ENCODE measurements around the gene PROCA1.

PROCA1 gene

DNA sequence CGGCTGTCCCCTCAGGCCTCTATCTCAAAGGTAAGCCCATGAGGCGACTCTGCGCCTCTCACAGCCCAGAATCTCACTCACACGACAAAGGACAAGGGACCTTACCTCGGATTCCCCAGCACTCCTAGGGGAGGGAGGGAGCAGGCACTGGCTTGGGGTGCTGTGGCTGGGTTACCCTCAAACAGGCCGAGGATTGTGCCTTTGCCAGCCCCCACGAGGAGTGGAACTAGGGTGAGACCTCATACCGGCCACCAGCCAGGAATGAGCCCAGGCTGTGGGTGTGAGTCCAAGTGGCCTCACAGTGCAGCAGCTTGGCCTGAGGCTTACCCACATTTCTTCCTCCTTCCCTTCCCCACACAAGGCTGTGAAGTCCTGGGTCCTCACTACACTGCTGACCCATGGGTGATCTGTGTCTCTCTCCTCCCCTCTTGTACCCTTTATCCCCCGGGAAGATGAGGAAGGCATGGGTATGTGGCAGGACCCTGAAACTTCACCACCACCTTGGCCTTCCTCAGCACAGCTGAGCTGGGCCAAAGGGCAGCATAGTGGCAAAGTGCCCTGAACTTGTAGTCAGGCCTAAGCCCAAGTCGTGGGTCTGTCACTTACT, 5.9 kb downstream of the PROCA1 start:
- no peak for DNase-seq

GRCh38 chr17:28705074-28705659, 6.5 kb downstream of the PROCA1 start:
- DNase-seq = no peak

DNA sequence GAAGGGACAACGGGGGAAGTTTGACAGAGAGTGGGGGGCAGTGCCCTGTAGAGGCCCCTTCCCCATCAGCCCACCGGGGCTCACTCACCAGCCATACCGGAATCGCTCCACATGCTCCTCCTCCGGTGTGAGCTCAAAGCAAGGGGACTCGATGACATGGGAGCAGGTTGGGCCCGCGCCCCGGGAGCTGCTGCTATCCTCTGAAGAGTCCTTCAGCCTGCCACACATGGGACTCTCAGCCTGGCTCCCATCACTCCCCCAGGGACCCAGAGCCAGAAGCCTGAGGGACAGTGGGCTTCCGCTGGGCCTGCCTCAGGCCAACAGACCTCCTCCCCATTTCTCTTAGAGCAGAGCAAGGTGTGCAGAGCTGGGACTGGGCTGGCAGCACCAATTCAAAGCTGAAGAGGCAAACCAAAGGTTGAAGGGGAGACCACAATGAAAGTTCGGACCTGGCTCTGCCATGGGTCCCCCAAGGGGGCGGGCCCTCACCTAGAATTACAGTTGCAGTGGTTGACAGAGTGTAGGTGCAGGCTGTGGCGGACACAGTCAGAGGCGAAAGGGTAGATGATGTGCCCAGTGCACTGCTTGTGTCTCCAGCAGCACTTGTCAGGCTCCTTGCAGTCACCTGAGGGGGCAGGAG, 7.3 kb downstream of the PROCA1 start:
- DNase-seq = no peak

DNA sequence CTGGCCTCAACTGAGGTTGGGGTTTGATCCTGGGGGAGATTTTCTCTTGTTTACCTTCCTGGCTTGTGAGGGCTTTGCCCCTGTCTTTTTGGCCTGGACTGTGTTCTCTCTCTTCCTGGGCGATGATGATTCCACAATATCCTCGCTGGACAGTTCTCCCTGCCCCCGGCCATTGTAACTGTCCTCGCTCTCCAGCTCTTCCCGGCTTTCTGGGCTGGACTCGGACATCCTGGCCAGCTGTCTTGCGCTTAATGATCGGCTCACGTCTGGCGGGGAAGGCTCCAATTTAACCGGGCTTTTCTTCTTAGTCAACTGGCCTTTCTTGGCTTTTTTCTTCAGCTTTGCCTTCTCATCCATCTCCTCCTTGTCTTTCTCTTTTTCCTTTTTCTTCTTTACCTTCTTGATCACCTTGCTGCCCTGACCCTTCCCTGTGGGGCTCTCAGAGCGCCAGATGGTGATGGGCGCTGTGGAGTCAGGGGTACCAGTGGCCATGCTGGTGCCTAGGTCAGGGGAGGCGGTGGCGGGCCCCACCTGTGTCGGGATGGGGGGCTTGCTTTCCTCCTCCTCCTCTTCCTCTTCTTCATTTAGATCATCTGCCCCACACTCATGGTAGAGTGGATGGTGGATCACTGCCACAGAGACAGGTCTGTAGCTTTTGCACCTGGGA, 8.0 kb downstream of the PROCA1 start:
- no peak for DNase-seq

DNA sequence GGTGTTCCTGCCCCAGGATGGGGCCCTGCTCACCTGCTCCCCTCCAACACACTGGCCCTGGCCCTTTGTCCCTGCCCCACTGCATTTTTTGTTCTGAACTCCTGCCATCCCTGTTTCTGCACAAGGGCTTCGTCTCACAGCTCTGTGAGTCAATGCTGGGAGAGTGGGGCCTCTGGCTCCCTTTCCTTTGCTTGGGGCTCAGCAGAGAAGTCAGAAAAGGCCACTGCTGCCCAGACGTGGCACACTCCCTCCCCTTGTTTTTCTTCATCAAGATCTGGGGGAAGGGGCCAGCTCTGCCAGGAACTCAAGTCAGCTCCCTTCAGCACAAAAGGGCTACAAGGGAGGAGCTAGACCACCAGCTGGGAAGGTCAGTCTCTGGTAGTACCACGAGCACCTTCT, 8.9 kb downstream of the PROCA1 start:
- DNase-seq = no peak

DNA sequence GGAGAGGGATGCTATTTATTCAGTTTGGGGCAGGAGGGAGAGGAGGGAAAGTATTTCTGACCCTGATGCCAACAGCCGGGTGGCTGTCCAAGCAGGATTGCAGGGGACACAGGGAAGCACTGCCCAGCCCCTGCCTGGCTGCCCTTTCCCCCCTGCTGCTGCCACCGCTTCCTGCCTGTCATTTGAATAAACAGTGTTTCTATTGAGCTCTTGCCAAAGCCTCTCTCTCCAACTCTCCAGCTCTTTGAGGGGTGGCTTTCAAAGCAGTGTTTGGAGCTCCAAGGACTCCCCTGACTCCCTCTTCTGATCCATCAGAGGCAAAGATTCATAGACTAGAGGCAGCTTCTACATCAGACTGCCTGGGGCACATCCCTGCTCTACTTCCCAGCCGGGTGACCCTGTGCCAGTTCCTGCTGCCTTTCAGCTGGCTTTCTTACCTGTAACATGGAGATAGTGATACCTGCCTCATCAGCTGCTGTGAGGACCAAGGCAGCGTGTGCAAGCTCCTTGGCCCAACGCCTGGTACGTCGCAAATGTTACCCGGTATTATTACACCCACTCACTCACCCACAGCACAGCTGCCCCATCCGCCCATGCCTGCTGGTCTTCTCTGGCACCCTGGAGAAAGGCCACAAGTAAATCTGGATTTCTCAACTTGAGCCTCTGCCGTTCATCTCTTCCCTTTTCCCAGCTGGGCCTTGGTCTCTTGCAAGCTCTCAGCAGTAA, 9.5 kb downstream of the PROCA1 start:
- no peak for DNase-seq

DNA sequence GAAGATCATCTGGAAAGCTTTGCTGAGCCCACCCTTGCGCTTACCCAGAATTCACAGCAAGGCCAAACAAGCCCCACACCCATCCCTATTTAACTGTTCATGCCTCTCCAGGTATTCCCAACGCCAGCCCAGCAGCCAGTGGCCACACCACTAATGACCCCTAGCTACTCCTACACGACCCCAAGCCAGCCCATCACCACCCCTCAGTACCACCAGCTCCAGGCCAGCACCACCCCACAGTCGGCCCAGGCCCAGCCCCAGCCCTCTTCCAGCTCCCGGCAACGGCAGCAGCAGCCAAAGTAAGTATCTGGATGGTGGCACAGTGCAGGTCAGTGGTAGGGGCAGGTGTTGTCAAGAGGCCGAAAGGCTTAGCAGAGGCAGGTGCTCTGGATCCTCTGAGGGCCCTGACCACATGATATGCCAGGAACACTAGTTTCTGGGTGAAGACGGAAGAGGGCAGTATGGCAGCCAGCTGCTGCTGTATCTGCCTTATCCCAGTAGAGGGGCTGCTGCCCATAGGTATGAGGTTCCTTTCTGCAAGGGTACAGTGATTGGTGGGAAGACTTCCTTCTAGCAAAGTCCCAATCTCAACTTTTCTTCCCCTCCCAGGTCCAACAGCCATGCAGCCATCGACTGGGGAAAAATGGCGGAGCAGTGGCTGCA, 10.7 kb downstream of the PROCA1 start:
- DNase-seq = no peak

- no peak for DNase-seq
These were observed 11.4 kb downstream of the PROCA1 start for GRCh38 chr17:28700278-28700677.

- no peak for DNase-seq
These were observed 13.3 kb downstream of the PROCA1 start for GRCh38 chr17:28698253-28698941.

DNA sequence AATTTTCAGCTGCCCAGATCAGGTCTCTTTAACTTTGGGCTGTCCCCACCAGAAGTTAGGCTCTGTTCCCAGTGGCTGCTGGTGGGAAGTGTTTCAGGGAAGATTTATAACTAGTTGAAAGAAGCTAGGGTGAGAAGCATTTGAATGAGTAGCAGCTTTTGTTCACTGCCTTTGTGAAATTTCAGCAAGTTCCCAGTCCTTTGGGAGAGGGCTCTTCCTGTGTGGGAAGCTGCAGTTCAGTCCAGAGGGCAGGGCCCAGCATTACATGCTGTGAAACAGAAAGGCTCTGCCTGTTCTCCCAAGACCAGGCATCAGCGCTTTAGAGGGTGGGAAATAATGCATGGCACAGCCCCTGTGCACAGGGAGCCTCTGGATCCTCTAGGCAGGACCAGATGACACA, 17.8 kb downstream of the PROCA1 start:
- no peak for DNase-seq

DNA sequence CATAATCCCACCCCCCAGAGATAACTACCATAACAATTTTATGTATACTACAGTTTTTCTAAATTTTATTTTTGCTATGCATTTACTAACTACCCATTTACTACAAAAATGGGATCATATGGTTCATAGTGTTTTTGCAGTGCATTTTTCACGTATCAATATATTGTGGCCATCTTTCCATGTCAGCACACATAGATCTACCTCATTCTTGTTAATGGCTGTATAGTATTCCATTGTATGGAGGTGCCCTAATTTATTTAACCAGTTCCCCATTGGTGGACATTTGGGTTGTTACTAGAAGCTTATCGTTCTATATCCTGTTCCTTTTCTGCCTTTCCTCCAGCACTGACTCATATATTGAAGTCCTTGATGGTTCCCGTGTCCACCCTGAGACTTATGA, 22.7 kb downstream of the PROCA1 start:
- DNase-seq = no peak

GRCh38 chr17:28688481-28688880, 23.2 kb downstream of the PROCA1 start:
- DNase-seq = no peak

- DNase-seq = no peak
These were observed 25.4 kb downstream of the PROCA1 start for GRCh38 chr17:28686296-28686695.

DNA sequence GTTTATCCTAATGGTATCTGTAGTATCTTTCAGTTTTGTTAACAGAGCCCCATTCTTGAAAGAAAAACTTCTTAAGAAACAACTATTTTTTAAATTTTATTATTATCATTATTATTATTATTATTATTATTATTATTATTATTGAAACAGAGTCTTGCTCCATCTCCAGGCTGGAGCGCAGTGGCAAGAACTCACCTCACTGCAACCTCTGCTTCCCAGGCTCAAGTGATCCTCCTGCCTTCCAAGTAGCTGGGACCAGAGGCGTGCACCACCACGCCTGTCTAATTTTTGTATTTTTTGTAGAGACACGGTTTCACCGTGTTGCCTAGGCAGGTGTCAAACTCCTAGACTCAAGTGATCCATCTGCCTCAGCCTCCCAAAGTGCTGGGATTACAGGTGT, 26.3 kb downstream of the PROCA1 start:
- no peak for DNase-seq

GRCh38 chr17:28684963-28685362, 26.7 kb downstream of the PROCA1 start:
- DNase-seq = no peak

DNA sequence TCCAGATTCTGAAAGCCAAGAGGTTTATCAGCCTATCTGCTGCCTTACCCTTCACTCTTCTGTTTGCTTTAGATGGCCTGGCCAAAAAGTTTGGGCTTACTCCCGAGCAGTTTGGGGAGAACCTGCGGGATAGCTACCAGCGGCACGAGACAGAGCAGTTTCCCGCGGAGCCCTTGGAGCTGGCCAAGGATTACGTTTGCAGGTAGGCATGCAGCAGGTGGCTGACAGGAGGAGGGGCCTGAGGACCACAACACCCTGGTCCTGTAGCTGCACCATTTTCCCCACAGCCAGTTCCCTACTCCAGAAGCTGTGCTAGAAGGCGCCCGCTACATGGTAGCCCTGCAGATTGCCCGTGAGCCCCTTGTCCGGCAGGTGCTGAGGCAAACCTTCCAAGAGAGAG, 29.0 kb downstream of the PROCA1 start:
- DNase-seq = no peak

- DNase-seq = no peak
These were observed 35.7 kb downstream of the PROCA1 start for GRCh38 chr17:28675980-28676379.

- no peak for DNase-seq
These were observed 36.2 kb downstream of the PROCA1 start for GRCh38 chr17:28675490-28675889.

- DNase-seq = no peak
These were observed 41.8 kb downstream of the PROCA1 start for GRCh38 chr17:28669918-28670317.

- no peak for DNase-seq
These were observed 43.8 kb downstream of the PROCA1 start for GRCh38 chr17:28667870-28668269.

GRCh38 chr17:28665994-28666393, 45.7 kb downstream of the PROCA1 start:
- no peak for DNase-seq

GRCh38 chr17:28663723-28664122, 48.0 kb downstream of the PROCA1 start:
- no peak for DNase-seq

GRCh38 chr17:28662527-28662829, 49.2 kb downstream of the PROCA1 start:
- DNase-seq = no peak
